WTC11 (cell line): ENCODE data around the gene PREPL. TPM values are rescaled to one million over a fixed set of nuclear protein-coding genes. Genes with fewer than 3 reads are reported as not detected.

ENCODE experiments used
- ATAC-seq: fragments of 200-7000 bp; cut with Tn5 transposase; 2 replicates; pipeline ENCODE4 v1.10.0; 2021; ENCODE audit warnings: mild to moderate bottlenecking, moderate library complexity
- CTCF ChIA-PET: fragments of 300-600 bp; sonication (Branson Sonifier 250); formaldehyde crosslinking; loops from one replicate; lab custom pipeline; 2021; ENCODE audit warnings: antibody characterized with exemption; lab: Charles Lee
- POLR2A ChIA-PET: fragments of 350-600 bp; sonication (Branson Sonifier 250); formaldehyde crosslinking; loops from one replicate; lab custom pipeline; 2021; ENCODE audit warnings: antibody characterized with exemption; lab: Charles Lee
- DNase-seq: peaks from one replicate; pipeline ENCODE4 v3.0.0; 2021; ENCODE audit warnings: low spot score
- H3K27ac Mint-ChIP-seq: 2 replicates; pipeline ENCODE4 v1.8.0; 2021; ENCODE audit warnings: mixed read lengths
- H3K27me3 Mint-ChIP-seq: 2 replicates; pipeline ENCODE4 v1.8.0; 2021; ENCODE audit warnings: low read depth, mild to moderate bottlenecking, moderate library complexity, mixed read lengths
- H3K36me3 Mint-ChIP-seq: 2 replicates; pipeline ENCODE4 v1.8.0; 2021; ENCODE audit warnings: mixed read lengths
- H3K4me1 Mint-ChIP-seq: 2 replicates; pipeline ENCODE4 v1.8.0; 2022; ENCODE audit warnings: mixed read lengths
- H3K4me3 Mint-ChIP-seq: 2 replicates; pipeline ENCODE4 v1.8.0; 2021; ENCODE audit warnings: mild to moderate bottlenecking, moderate library complexity, mixed read lengths
- H3K9me3 Mint-ChIP-seq: 2 replicates; pipeline ENCODE4 v1.8.0; 2021; ENCODE audit warnings: mixed read lengths
- ARID4B ChIP-seq: sonication (generic); formaldehyde crosslinking; IDR thresholded peaks from 2 replicates; pipeline ENCODE4 v1.8.0; 2023; ENCODE audit warnings: missing genetic modification reagents, mild to moderate bottlenecking, borderline replicate concordance
- CBFB ChIP-seq: sonication (generic); formaldehyde crosslinking; IDR thresholded peaks from 2 replicates; pipeline ENCODE4 v1.8.1; 2022; ENCODE audit warnings: mild to moderate bottlenecking, low read depth, missing genetic modification reagents
- CDX4 ChIP-seq: fragments of 250-450 bp; sonication (Bioruptor Pico); IDR thresholded peaks from 2 replicates; pipeline ENCODE4 v1.9.0; 2021; ENCODE audit warnings: moderate library complexity, mild to moderate bottlenecking, inconsistent platforms, borderline replicate concordance
- ESRRA ChIP-seq: sonication (generic); formaldehyde crosslinking; IDR thresholded peaks from 2 replicates; pipeline ENCODE4 v1.8.1; 2022; ENCODE audit warnings: mild to moderate bottlenecking, missing genetic modification reagents, borderline replicate concordance
- FOXK1 ChIP-seq: sonication (generic); formaldehyde crosslinking; IDR thresholded peaks from 2 replicates; pipeline ENCODE4 v1.8.0; 2022; ENCODE audit warnings: mild to moderate bottlenecking, moderate library complexity, missing genetic modification reagents
- GTF2I ChIP-seq: fragments of 250-450 bp; sonication (Bioruptor Pico); conservative IDR thresholded peaks from 2 replicates; pipeline ENCODE4 v1.4.0; 2021; ENCODE audit warnings: mild to moderate bottlenecking
- HMGXB4 ChIP-seq: sonication (generic); formaldehyde crosslinking; IDR thresholded peaks from 2 replicates; pipeline ENCODE4 v1.8.1; 2023; ENCODE audit warnings: mild to moderate bottlenecking, moderate library complexity, missing genetic modification reagents
- IRF1 ChIP-seq: sonication (generic); formaldehyde crosslinking; IDR thresholded peaks from 2 replicates; pipeline ENCODE4 v1.8.0; 2023; ENCODE audit warnings: missing genetic modification reagents
- IRF2 ChIP-seq: sonication (generic); formaldehyde crosslinking; IDR thresholded peaks from 2 replicates; pipeline ENCODE4 v1.8.0; 2022; ENCODE audit warnings: low read depth, missing genetic modification reagents, borderline replicate concordance
- NFE2L1 ChIP-seq: sonication (generic); formaldehyde crosslinking; IDR thresholded peaks from 2 replicates; pipeline ENCODE4 v1.8.1; 2023; ENCODE audit warnings: missing genetic modification reagents
- NR1H2 ChIP-seq: sonication (generic); formaldehyde crosslinking; IDR thresholded peaks from 2 replicates; pipeline ENCODE4 v1.9.0; 2021; ENCODE audit warnings: mild to moderate bottlenecking, moderate library complexity, missing genetic modification reagents
- OVOL2 ChIP-seq: fragments of 250-450 bp; sonication (Bioruptor Pico); IDR thresholded peaks from 2 replicates; pipeline ENCODE4 v1.9.0; 2021; ENCODE audit warnings: mild to moderate bottlenecking, borderline replicate concordance
- PREB ChIP-seq: sonication (generic); formaldehyde crosslinking; IDR thresholded peaks from 2 replicates; pipeline ENCODE4 v1.8.1; 2022; ENCODE audit warnings: mild to moderate bottlenecking, missing genetic modification reagents, moderate library complexity, borderline replicate concordance
- RORB ChIP-seq: fragments of 250-450 bp; sonication (Bioruptor Pico); IDR thresholded peaks from 2 replicates; pipeline ENCODE4 v1.9.0; 2021; ENCODE audit warnings: mild to moderate bottlenecking
- TCF7 ChIP-seq: sonication (generic); formaldehyde crosslinking; IDR thresholded peaks from 2 replicates; pipeline ENCODE4 v1.8.0; 2022; ENCODE audit warnings: mild to moderate bottlenecking, low read depth, missing genetic modification reagents, moderate library complexity
- ZNF138 ChIP-seq: sonication (generic); formaldehyde crosslinking; conservative IDR thresholded peaks from 2 replicates; pipeline ENCODE4 v1.8.1; 2022; ENCODE audit warnings: mild to moderate bottlenecking, moderate library complexity, missing genetic modification reagents
- ZNF423 ChIP-seq: fragments of 250-450 bp; sonication (Bioruptor Pico); IDR thresholded peaks from 2 replicates; pipeline ENCODE4 v2.1.2; 2022; ENCODE audit warnings: mild to moderate bottlenecking, moderate library complexity
- ZNF512 ChIP-seq: sonication (generic); formaldehyde crosslinking; IDR thresholded peaks from 2 replicates; pipeline ENCODE4 v1.8.1; 2022; ENCODE audit warnings: missing genetic modification reagents, borderline replicate concordance
- ZNF671 ChIP-seq: fragments of 250-450 bp; sonication (Bioruptor Pico); IDR thresholded peaks from 2 replicates; pipeline ENCODE4 v1.8.0; 2021; ENCODE audit warnings: mild to moderate bottlenecking
- total RNA-seq: library from RNA; stranded (reverse); gene quantifications from 3 replicates; pipeline ENCODE4 v1.2.3, GENCODE V29; 2021

The PREPL gene
- total RNA-seq, 1 experiment from 2014 or later = 29.3 TPM

- H3K9me3 Mint-ChIP-seq = peaks cover 3% of the 10 kb centered on the region; the same call in 1 of the 2 replicates
- ChIA-PET POLR2A (no interaction called here), CTCF (no interaction called here)
These were observed 25.3 kb downstream of the PREPL start for GRCh38 chr2:44335806-44336538.

More at GRCh38 chr2:44335806-44336538, 25.3 kb downstream of the PREPL start:
- TF ChIP-seq IRF2 (CRISPR knock-in tag) (no peak), TCF7 (CRISPR knock-in tag) (no peak), GTF2I (CRISPR knock-in tag) (no peak), ZNF512 (no peak), OVOL2 (CRISPR knock-in tag) (no peak), FOXK1 (no peak), ZNF138 (CRISPR knock-in tag) (no peak), NR1H2 (CRISPR knock-in tag) (no peak), PREB (no peak), HMGXB4 (CRISPR knock-in tag) (no peak), RORB (no peak), IRF1 (CRISPR knock-in tag) (no peak), ZNF423 (CRISPR knock-in tag) (no peak), ESRRA (CRISPR knock-in tag) (no peak), ARID4B (no peak), NFE2L1 (CRISPR knock-in tag) (no peak), CDX4 (no peak), ZNF671 (CRISPR knock-in tag) (no peak), CBFB (CRISPR knock-in tag) (no peak)
- H3K27me3 Mint-ChIP-seq = no peaks in the 10 kb centered on the region
- no peaks in the 10 kb centered on the region for H3K4me1 Mint-ChIP-seq
- no peak overlapping the region for H3K27ac Mint-ChIP-seq
- ATAC-seq (no peak), DNase-seq (no peak)
- no peak overlapping the region for H3K4me3 Mint-ChIP-seq
- H3K36me3 Mint-ChIP-seq = peaks cover 41% of the 10 kb centered on the region
